Activated T-cell treated with anti-CD3 and anti-CD28 coated beads, Interleukin-2, amount 50 U/mL, for 24 hours (primary cell): ENCODE results near the gene TOB1.

Source experiments
- DNase-seq: peaks from one replicate; pipeline ENCODE4 v3.0.0-alpha.2; 2020
- H3K27ac Mint-ChIP-seq: 2 replicates; pipeline ENCODE4 v1.8.0; 2020; ENCODE audit warnings: mild to moderate bottlenecking, mixed read lengths
- H3K27me3 Mint-ChIP-seq: 2 replicates; pipeline ENCODE4 v1.8.0; 2020; ENCODE audit warnings: mixed read lengths
- H3K36me3 Mint-ChIP-seq: 2 replicates; pipeline ENCODE4 v1.8.0; 2020; ENCODE audit warnings: low read depth, mixed read lengths
- H3K4me1 Mint-ChIP-seq: 2 replicates; pipeline ENCODE4 v1.8.0; 2020; ENCODE audit warnings: low read depth, mixed read lengths
- H3K4me3 Mint-ChIP-seq: 2 replicates; pipeline ENCODE4 v1.8.0; 2020; ENCODE audit warnings: mild to moderate bottlenecking, moderate library complexity, mixed read lengths
- H3K9me3 Mint-ChIP-seq: 2 replicates; pipeline ENCODE4 v1.8.0; 2020; ENCODE audit warnings: mixed read lengths

The TOB1 gene

GRCh38 chr17:50837980-50838954, 27.9 kb downstream of the TOB1 start:
- Mint-ChIP-seq H3K9me3 (no peaks in the 10 kb centered on the region), H3K36me3 (no peaks in the 10 kb centered on the region), H3K27me3 (peaks cover 19% of the 10 kb centered on the region), H3K4me3 (no peak overlapping the region), H3K27ac (no peak overlapping the region), H3K4me1 (peaks cover 2% of the 10 kb centered on the region)
- DNase-seq = peak; percentile 5

DNA sequence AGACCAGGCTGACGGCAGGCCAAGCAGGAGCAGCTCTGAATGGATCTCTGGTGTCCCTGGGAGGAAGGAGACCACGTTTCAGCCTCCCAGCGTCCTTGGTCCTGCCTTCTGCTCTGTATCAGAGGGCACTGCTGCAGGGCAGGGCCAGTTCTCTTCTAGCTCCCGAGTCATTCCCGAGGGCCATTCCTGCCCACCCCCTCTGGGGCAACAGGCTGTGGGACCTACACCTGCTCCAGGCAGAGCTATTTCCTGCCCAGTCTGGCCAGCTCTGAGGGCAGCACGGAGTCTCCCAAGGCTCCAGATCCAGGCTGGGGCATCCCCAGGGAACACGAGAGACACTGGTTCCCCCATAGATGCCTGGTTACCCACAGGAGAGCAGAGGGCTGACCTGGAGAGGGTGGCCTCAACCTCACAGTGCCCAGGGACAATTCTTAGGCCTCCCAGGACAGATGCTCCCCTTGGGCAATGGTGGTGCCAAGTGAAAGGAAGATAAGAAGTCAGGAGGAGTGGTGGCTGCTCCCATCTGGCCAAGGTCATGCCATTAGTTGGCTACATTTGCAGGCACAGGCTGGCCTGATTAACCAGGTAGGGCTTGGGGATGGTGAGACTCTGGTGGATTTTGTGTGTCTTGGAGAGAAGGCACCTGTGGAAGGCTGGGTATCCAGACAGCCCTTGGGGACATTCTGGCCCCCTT, 28.7 kb downstream of the TOB1 start:
- peaks cover 2% of the 10 kb centered on the region for H3K4me1 Mint-ChIP-seq

DNA sequence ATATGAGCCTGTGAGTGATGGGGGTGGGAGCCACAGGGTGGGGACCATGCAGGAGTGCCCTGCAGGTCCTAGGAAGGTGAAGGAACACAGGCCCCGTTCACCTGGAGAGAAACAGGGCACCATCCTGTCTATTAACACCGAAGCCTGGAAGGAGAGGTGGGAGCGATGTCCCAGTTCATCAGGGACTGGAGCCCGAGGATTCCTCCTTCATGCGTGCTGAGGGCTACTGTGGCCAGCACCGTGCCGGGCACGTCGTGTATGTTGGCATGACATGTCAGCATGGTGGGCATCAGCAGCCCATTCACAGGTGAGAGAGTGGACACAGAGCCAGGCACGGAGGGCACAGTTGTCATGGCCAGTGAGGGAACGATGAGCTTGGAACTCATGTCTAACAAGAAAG, 29.3 kb downstream of the TOB1 start:
- DNase-seq = peak; percentile 23
- peaks cover 2% of the 10 kb centered on the region for H3K4me1 Mint-ChIP-seq
- H3K27me3 Mint-ChIP-seq = peaks cover 19% of the 10 kb centered on the region
- no peaks in the 10 kb centered on the region for H3K36me3 Mint-ChIP-seq
- H3K9me3 Mint-ChIP-seq = no peaks in the 10 kb centered on the region
- no peak overlapping the region for H3K27ac Mint-ChIP-seq
- no peak overlapping the region for H3K4me3 Mint-ChIP-seq

More for the DNA sequence above, 28.7 kb downstream of the TOB1 start:
- Mint-ChIP-seq H3K27me3 (peaks cover 19% of the 10 kb centered on the region), H3K27ac (no peak overlapping the region), H3K36me3 (no peaks in the 10 kb centered on the region), H3K9me3 (no peaks in the 10 kb centered on the region), H3K4me3 (no peak overlapping the region)
- DNase-seq = peak; percentile 16

DNA sequence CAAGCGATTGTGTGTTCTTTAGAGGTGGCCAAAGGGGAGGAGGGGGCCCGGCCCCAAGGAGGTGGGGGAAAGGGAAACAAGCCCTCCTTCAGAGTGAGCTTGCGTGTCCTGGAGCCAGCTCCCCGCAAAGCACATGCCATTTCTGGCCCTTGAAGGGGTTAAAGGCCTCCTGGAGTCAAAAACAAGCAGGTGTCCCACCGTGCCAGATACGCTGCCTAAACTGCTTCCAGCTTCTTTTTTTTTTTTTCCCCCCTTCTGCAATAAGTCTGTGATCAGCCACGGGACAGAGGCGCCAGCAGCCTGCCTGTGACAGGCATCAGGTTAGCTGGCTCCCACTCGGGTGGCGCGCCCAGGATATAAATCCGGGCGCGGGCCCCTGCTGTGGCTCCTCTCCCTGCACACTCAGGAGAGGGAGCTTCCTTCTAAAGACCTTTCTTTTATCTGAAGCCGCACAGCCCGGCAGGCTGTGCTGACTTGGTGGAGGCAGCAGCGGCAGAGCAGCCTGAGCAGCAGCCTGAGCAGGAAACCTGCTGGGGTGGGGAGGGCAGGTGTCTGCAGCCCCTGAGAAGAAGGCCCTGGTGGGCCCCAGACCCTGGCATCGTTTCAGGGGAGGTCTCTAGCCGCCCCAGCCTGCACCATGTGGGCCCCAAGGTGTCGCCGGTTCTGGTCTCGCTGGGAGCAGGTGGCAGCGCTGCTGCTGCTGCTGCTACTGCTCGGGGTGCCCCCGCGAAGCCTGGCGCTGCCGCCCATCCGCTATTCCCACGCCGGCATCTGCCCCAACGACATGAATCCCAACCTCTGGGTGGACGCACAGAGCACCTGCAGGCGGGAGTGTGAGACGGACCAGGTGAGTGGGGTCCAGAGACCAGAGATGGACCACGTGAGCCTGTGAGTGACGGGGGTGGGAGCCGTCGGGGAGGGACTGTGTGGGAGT, 30.6 kb downstream of the TOB1 start, which contains the start of gene WFIKKN2:
Gene WFIKKN2, plus strand, starts transcription at position 286 of the 934 bp plus-strand sequence. Its CDS starts 352 bp downstream, at position 638.
- Mint-ChIP-seq H3K4me3 (no peak within 1 kb of the TSS), H3K9me3 (no peaks in the 10 kb centered on the region), H3K36me3 (no peaks in the 10 kb centered on the region), H3K27me3 (peaks cover 19% of the 10 kb centered on the region), H3K4me1 (peaks cover 2% of the 10 kb centered on the region), H3K27ac (no peak within 1 kb of the TSS)
- no peak for DNase-seq

GRCh38 chr17:50834429-50835300, 31.5 kb downstream of the TOB1 start:
- no peak overlapping the region for H3K4me3 Mint-ChIP-seq
- H3K36me3 Mint-ChIP-seq = no peaks in the 10 kb centered on the region
- no peaks in the 10 kb centered on the region for H3K9me3 Mint-ChIP-seq
- no peak overlapping the region for H3K27ac Mint-ChIP-seq
- no peak for DNase-seq
- H3K4me1 Mint-ChIP-seq = peaks cover 2% of the 10 kb centered on the region
- H3K27me3 Mint-ChIP-seq = peaks cover 19% of the 10 kb centered on the region

DNA sequence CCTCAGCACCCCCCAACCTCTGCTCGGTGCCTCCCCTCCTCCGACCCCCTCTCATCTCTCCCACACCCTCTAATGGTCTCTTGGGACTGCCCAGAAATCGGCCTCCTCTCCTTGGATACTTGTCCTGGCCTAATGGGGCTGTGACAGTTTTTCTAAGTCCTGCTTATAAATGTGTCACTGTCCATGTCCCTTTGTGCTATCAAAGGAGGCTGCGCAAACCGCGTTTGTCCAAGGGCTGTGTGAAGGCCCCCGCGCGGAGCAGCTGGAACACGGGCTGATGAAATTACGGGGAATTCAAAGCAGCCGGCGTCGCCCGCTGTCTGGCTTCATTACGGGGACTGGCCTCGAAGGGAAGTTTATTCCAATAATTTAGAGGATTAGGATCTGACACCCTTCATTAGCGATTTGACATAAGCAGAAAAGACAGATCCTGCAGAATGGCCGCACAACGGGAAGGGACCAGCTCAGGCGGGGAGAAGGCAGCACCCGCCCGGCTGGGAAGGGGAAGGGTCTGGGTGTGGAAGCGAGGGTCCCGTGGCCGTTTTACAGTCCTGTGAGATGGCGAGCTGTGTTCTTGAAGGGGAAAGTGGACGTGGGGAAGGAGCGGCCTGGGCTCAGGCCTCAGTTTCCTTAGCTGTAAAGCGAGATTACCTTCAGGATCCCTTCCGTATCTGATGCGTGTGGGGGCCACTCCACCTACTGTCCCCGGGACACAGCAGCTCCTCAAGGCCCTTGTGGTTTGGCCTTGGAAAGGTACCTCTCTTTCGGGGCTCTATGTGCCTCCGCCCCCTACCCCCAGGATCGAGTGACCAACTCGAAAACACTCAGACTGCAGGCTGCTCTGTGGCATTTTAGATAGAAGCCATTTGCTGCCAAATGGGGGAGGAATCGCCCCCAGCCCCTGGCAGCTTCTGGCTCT, 32.4 kb downstream of the TOB1 start:
- Mint-ChIP-seq H3K9me3 (no peaks in the 10 kb centered on the region), H3K4me3 (no peak overlapping the region), H3K4me1 (peaks cover 2% of the 10 kb centered on the region), H3K27ac (no peak overlapping the region), H3K27me3 (peaks cover 19% of the 10 kb centered on the region), H3K36me3 (no peaks in the 10 kb centered on the region)
- no peak for DNase-seq

- Mint-ChIP-seq H3K36me3 (no peaks in the 10 kb centered on the region), H3K4me1 (peaks cover 5% of the 10 kb centered on the region), H3K4me3 (no peak overlapping the region), H3K27ac (no peak overlapping the region), H3K27me3 (peaks cover 19% of the 10 kb centered on the region), H3K9me3 (no peaks in the 10 kb centered on the region)
- no peak for DNase-seq
Measured at GRCh38 chr17:50832864-50833381, 33.2 kb downstream of the TOB1 start.

DNA sequence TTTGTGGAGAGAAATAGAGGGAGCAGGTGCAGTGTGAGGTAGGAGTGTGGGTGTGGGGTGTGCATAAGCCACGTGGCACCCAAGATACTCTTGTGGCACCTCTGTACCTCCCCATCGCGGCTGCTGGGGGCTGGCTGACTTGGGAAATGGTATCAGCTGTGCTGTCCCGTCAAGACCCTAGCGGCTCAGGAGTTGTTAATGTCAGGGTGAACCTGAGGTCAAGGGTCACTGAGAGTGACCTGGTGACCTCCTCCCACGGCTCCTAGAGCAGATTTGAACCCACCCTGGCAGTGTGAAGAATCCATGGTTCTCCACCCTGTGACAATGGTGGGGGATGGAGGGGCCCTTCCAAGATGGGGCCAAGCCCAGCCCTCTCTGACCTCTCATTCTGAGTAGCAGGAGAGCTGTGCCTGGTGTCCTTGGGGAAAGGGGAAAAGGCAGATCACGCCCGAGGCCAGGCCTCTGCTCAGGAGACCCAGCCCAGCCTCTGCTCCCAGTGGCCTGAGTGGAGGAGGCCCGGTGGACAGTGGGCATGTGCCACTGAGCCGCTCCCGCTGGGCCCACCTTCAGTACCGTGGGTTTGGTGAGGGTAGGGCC, 33.8 kb downstream of the TOB1 start:
- Mint-ChIP-seq H3K9me3 (no peaks in the 10 kb centered on the region), H3K27ac (no peak overlapping the region)

GRCh38 chr17:50831471-50831928, 34.7 kb downstream of the TOB1 start:
- H3K4me3 Mint-ChIP-seq = no peak overlapping the region
- H3K36me3 Mint-ChIP-seq = no peaks in the 10 kb centered on the region
- no peaks in the 10 kb centered on the region for H3K9me3 Mint-ChIP-seq
- H3K4me1 Mint-ChIP-seq = peaks cover 5% of the 10 kb centered on the region
- DNase-seq = no peak
- no peak overlapping the region for H3K27ac Mint-ChIP-seq
- peaks cover 19% of the 10 kb centered on the region for H3K27me3 Mint-ChIP-seq

More for the DNA sequence above, 33.8 kb downstream of the TOB1 start:
- peaks cover 5% of the 10 kb centered on the region for H3K4me1 Mint-ChIP-seq
- peaks cover 19% of the 10 kb centered on the region for H3K27me3 Mint-ChIP-seq
- H3K36me3 Mint-ChIP-seq = no peaks in the 10 kb centered on the region
- no peak overlapping the region for H3K4me3 Mint-ChIP-seq
- no peak for DNase-seq

DNA sequence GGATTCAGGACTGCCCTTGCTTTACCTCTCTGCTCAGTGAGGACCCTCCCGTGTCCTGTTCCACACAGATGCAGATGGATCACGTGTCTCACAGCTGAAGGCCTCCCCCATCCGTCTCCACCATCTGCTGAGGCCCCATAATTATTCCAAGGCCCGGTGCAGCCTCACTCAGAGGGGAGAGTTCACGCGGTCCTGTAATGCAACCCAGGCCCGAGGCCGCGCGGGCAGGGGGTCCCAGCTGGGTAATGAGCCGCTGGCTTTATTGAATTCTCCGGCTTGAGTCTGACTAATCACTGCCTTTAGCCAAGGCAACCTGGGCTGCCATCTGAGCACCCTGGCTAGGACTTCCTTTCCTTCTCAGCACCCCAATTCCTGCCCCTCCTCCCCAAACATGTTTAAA, 35.2 kb downstream of the TOB1 start:
- Mint-ChIP-seq H3K9me3 (no peaks in the 10 kb centered on the region), H3K27me3 (peaks cover 19% of the 10 kb centered on the region), H3K27ac (no peak overlapping the region), H3K36me3 (no peaks in the 10 kb centered on the region), H3K4me1 (peaks cover 5% of the 10 kb centered on the region), H3K4me3 (no peak overlapping the region)
- DNase-seq = no peak

- Mint-ChIP-seq H3K36me3 (no peaks in the 10 kb centered on the region), H3K9me3 (no peaks in the 10 kb centered on the region), H3K4me3 (no peak overlapping the region), H3K27me3 (peaks cover 16% of the 10 kb centered on the region), H3K27ac (no peak overlapping the region), H3K4me1 (peaks cover 3% of the 10 kb centered on the region)
- DNase-seq = no peak
Measured at GRCh38 chr17:50830352-50830751, 35.8 kb downstream of the TOB1 start.

DNA sequence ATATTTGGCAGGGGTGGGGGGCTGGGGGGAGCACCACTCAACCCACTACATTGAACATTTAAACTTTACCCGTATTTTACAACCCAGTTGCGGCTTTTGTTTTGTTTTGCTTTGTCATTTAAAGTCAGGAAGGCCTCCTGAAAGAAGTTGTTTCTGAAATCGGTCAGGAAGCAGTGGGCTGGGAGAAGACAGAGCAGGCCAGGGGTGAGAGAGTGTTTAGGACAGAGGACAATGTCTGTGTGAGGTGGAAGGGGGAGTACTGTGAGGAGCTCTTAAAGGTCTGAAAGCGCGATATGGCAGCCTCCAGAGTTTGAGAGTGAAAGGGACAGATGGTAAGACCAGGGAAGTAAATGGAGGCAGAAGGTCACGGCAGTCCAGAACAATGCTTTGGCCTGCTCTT, 36.8 kb downstream of the TOB1 start:
- no peaks in the 10 kb centered on the region for H3K36me3 Mint-ChIP-seq
- H3K9me3 Mint-ChIP-seq = no peaks in the 10 kb centered on the region
- no peak for DNase-seq
- no peak overlapping the region for H3K27ac Mint-ChIP-seq
- H3K4me3 Mint-ChIP-seq = no peak overlapping the region
- H3K27me3 Mint-ChIP-seq = peaks cover 6% of the 10 kb centered on the region
- H3K4me1 Mint-ChIP-seq = peaks cover 3% of the 10 kb centered on the region
